Glutamatergic neuron (in vitro differentiated cells): ENCODE results near the gene RBM17. TPM values are rescaled to one million over a fixed set of nuclear protein-coding genes. Genes with fewer than 3 reads are reported as not detected.

Experiments used
- DNase-seq: peaks from one replicate; pipeline ENCODE4 v3.0.0; 2022
- H3K27ac Mint-ChIP-seq: one replicate; pipeline ENCODE4 v1.8.0; 2020; ENCODE audit warnings: mild to moderate bottlenecking, mixed read lengths, inconsistent platforms; ENCODE audit not compliant: unreplicated experiment
- H3K27me3 Mint-ChIP-seq: one replicate; pipeline ENCODE4 v1.8.0; 2020; ENCODE audit warnings: mild to moderate bottlenecking, moderate library complexity, mixed read lengths, inconsistent platforms; ENCODE audit not compliant: unreplicated experiment
- H3K36me3 Mint-ChIP-seq: one replicate; pipeline ENCODE4 v1.8.0; 2020; ENCODE audit warnings: mild to moderate bottlenecking, mixed read lengths, inconsistent platforms; ENCODE audit not compliant: unreplicated experiment
- H3K4me1 Mint-ChIP-seq: one replicate; pipeline ENCODE4 v1.8.0; 2020; ENCODE audit warnings: mild to moderate bottlenecking, low read depth, mixed read lengths, inconsistent platforms; ENCODE audit not compliant: unreplicated experiment
- H3K4me3 Mint-ChIP-seq: one replicate; pipeline ENCODE4 v1.8.0; 2020; ENCODE audit warnings: mild to moderate bottlenecking, mixed read lengths, inconsistent platforms; ENCODE audit not compliant: unreplicated experiment
- H3K9me3 Mint-ChIP-seq: one replicate; pipeline ENCODE4 v1.8.0; 2020; ENCODE audit warnings: mild to moderate bottlenecking, moderate library complexity, mixed read lengths, inconsistent platforms; ENCODE audit not compliant: unreplicated experiment
- total RNA-seq: library from RNA; stranded (reverse); fragmentation: NEBNext Ultra II Directional; extraction: Animal tissue kit (Norgen Biotek cat#: 25700); gene quantifications from one replicate; pipeline ENCODE4 v1.2.1, GENCODE V29; 2021; ENCODE audit not compliant: unreplicated experiment
- TF ChIP-seq, protein P1 (sequence below): fragments of 200-600 bp; sonication (generic); IDR thresholded peaks from one replicate; pipeline ENCODE4 v1.5.0; 2021; ENCODE audit not compliant: partially characterized antibody, unreplicated experiment

Gene RBM17
- total RNA-seq, 1 donor from 2014 or later, result 171 TPM

DNA sequence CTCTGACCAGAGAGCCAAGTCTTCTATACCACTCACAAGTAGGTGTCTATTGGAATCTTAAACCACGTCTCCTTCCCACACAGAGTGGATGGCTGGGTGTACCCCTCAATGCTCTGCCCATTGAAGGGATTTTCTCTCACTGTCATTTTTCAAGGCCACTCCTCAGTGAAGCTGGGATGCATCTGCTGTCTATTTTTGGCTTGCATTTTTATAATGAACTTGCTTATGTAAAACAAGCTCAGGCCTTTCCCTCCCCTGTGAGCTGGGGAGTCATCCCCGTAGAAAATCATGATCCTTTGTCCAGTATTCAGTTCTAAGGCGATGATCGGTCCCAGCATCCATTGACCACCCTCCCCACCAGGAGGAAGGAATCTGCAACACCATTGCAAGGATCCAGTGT is 9.8 kb upstream of the RBM17 start:
- Mint-ChIP-seq H3K27ac (no peak overlapping the region), H3K27me3 (peaks cover 1% of the 10 kb centered on the region), H3K4me1 (peaks cover 9% of the 10 kb centered on the region), H3K9me3 (peaks cover 5% of the 10 kb centered on the region), H3K36me3 (peaks cover 6% of the 10 kb centered on the region), H3K4me3 (no peak overlapping the region)
- DNase-seq, result no peak
- TF ChIP-seq, protein P1, sequence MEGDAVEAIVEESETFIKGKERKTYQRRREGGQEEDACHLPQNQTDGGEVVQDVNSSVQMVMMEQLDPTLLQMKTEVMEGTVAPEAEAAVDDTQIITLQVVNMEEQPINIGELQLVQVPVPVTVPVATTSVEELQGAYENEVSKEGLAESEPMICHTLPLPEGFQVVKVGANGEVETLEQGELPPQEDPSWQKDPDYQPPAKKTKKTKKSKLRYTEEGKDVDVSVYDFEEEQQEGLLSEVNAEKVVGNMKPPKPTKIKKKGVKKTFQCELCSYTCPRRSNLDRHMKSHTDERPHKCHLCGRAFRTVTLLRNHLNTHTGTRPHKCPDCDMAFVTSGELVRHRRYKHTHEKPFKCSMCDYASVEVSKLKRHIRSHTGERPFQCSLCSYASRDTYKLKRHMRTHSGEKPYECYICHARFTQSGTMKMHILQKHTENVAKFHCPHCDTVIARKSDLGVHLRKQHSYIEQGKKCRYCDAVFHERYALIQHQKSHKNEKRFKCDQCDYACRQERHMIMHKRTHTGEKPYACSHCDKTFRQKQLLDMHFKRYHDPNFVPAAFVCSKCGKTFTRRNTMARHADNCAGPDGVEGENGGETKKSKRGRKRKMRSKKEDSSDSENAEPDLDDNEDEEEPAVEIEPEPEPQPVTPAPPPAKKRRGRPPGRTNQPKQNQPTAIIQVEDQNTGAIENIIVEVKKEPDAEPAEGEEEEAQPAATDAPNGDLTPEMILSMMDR, result no peak

DNA sequence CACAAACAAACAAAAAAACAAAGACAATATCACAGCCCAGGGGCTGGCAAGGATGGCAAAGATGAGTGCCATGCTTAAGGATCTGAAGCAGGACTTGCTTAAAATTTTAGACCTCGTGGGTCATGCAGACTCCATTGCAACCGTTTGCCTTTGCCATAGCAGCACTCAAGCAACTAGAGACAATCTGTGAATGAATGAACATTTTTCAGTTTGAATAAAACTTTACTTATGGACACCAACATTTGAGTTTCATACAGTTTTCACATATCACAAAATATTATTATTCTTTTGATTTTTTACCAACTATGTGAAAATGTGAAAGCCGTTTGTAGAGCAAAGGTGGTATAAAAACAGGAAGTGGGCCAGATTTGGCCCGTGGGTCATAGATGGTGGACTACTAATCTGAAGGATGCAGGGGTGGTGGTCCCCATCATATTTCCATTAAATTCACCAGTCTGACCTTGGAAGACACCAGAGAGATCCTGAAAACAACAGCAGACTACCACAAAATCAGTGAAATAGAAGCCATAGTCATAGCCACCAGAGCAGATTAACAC is 8.3 kb upstream of the RBM17 start:
- H3K9me3 Mint-ChIP-seq, result peaks cover 1% of the 10 kb centered on the region
- H3K27ac Mint-ChIP-seq, result no peak overlapping the region
- H3K4me3 Mint-ChIP-seq, result no peak overlapping the region
- H3K27me3 Mint-ChIP-seq, result peaks cover 1% of the 10 kb centered on the region
- TF ChIP-seq, protein P1, result no peak
- no peak for DNase-seq
- H3K36me3 Mint-ChIP-seq, result peaks cover 6% of the 10 kb centered on the region
- peaks cover 9% of the 10 kb centered on the region for H3K4me1 Mint-ChIP-seq

DNA sequence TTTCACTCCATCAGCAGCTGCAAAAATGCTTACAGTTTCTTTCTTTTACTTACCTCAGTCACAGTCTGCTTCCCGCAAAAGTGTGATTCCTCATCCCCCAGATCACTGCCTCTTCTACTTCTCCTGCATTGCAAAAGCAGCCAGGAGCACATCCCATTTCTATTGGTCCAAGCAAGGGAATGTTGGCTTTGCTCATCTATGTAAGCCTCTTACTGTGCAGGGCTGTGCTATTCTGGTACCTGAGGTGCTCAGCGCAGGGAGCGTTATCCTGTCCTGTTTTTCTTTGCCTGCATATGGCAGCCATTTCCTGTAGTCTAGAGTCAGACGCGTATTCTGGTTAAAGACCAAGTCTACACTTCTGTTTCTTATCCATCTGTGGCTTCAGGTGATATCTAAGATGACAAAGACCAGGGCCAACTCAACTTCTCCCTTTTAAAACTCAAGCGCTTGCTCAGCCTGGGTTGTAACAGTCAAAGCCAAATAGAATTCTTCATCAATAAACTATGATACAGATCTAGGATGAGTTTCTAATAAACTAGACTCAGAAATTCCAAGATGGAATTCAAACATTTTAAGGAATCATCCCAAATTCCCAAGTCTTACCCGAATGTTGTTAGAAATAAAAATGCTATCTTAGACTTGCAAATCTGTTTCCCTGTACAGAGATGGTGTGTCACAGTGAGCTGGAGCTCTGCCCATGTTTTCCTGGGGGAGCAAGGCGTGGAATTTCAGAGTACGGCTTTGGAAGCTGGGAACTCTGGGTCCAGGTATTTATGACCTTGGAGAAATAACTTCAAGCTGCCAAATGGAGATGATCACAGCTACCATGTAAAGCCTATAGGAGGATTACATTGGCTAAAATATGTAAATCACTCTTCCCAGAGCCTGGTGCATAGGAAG is 6.1 kb upstream of the RBM17 start:
- H3K4me1 Mint-ChIP-seq, result peaks cover 20% of the 10 kb centered on the region
- H3K27ac Mint-ChIP-seq, result peak overlapping the region; percentile 26
- H3K36me3 Mint-ChIP-seq, result peaks cover 10% of the 10 kb centered on the region
- H3K9me3 Mint-ChIP-seq, result peaks cover 7% of the 10 kb centered on the region
- H3K27me3 Mint-ChIP-seq, result peaks cover 6% of the 10 kb centered on the region
- DNase-seq, result no peak
- TF ChIP-seq, protein P1, result no peak
- no peak overlapping the region for H3K4me3 Mint-ChIP-seq

DNA sequence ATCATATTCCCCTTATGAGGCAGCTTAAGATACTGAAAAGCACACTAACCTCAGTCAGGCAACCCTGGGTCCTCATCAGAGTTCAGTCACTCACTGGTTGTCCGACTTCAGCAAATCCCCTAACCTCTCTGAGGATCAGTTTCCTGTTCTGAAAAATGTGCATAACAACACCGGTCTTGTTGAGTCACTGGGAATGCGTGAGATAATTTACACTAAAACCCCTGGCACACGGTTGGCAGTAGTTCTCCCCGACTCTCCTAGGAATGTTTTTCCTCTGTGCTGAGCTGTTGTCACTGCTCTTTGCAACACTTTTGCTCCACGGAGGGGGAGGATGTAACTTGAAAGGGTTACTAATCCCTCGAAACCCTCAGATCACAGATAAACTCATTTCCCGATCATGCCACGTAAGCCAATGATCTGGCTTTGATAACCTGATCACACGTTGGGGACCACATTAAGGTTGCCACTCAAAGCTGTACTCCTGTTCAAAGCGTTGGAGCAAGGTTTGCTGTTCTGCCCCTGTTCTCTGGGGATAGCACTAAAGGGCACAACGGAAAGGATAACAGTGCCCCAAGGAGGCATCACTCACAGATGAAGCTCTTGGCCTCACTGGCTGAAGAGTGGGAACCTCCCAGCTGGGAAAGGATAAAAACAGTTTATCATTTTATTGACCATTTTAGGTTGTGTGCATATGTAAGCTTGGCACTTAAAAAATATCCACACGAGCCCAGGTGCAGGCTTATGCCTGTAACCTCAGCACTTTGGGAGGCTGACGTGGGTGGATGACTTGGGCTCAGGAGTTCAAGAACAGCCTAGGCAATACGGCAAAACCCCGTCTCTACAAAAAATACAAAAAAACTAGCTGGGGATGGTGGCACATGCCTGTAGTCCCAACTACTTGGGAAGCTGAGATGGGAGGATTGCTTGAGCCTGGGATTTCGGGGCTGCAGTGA is 5.0 kb upstream of the RBM17 start:
- Mint-ChIP-seq H3K9me3 (peaks cover 11% of the 10 kb centered on the region), H3K36me3 (peaks cover 10% of the 10 kb centered on the region), H3K4me3 (peak overlapping the region; percentile 34), H3K4me1 (peaks cover 24% of the 10 kb centered on the region), H3K27ac (peak overlapping the region; percentile 26), H3K27me3 (peaks cover 11% of the 10 kb centered on the region)
- no peak for DNase-seq
- TF ChIP-seq, protein P1, result no peak
